IMR-90 (cell line): Measurements from ENCODE around the gene NDOR1. TPM values are rescaled to one million over a fixed set of nuclear protein-coding genes. Genes with fewer than 3 reads are reported as not detected.

ENCODE experiments used
- ATAC-seq: fragments of 200-7000 bp; cut with Tn5 transposase; 2 replicates; pipeline ENCODE4 v1.9.1; 2020; ENCODE audit warnings: low read depth, mild to moderate bottlenecking, moderate library complexity
- BruUV-seq: library from RNA; stranded (reverse); fragments of 400-500 nt; replicated peaks from 2 replicates; lab custom pipeline; 2021; lab: Mats Ljungman, UMichigan
- CTCF ChIA-PET: fragments of 300-600 bp; formaldehyde crosslinking; extraction: SDS; loops from one replicate; lab custom pipeline; 2021; ENCODE audit warnings: antibody characterized with exemption; lab: Yijun Ruan, JAX
- POLR2A ChIA-PET: fragments of 300-600 bp; sonication (Branson Sonifier 250); formaldehyde crosslinking; loops from one replicate; lab custom pipeline; 2022; ENCODE audit warnings: antibody characterized with exemption; ENCODE audit not compliant: unreplicated experiment; lab: Charles Lee
- DNase-seq: peaks from one replicate; pipeline ENCODE4 v3.0.0; 2013
- H2AFZ ChIP-seq: replicated peaks from 2 replicates; pipeline ENCODE3; 2013; ENCODE audit warnings: low read length, mild to moderate bottlenecking; ENCODE audit not compliant: poor library complexity
- H2AK5ac ChIP-seq: 2 replicates; pipeline ENCODE4 v1.6.1; 2013; ENCODE audit warnings: low read depth, low read length, inconsistent platforms
- H2AK9ac ChIP-seq: replicated peaks from 2 replicates; pipeline ENCODE3; 2013; ENCODE audit warnings: mild to moderate bottlenecking, low read depth, low read length, moderate library complexity; ENCODE audit not compliant: poor library complexity
- H2BK120ac ChIP-seq: 2 replicates; pipeline ENCODE4 v1.6.1; 2013; ENCODE audit warnings: low read depth, low read length, inconsistent platforms
- H2BK15ac ChIP-seq: 3 replicates; pipeline ENCODE4 v1.6.1; 2013; ENCODE audit warnings: low read depth, low read length, inconsistent platforms
- H2BK20ac ChIP-seq: 2 replicates; pipeline ENCODE4 v1.6.1; 2013; ENCODE audit warnings: low read depth, mild to moderate bottlenecking, inconsistent platforms, low read length, moderate library complexity
- H2BK5ac ChIP-seq: 2 replicates; pipeline ENCODE4 v1.6.1; 2013; ENCODE audit warnings: mild to moderate bottlenecking, low read depth, low read length, inconsistent platforms; ENCODE audit not compliant: poor library complexity, severe bottlenecking
- H3K14ac ChIP-seq: replicated peaks from 2 replicates; pipeline ENCODE4 v1.6.1; 2013; ENCODE audit warnings: low read depth, low read length, inconsistent platforms
- H3K18ac ChIP-seq: 2 replicates; pipeline ENCODE4 v1.6.1; 2013; ENCODE audit warnings: low read depth, low read length, control low read depth
- H3K23ac ChIP-seq: 2 replicates; pipeline ENCODE4 v1.6.1; 2013; ENCODE audit warnings: low read depth, low read length, inconsistent platforms
- H3K27ac ChIP-seq: 2 replicates; pipeline ENCODE4 v1.5.1; 2013; ENCODE audit warnings: mild to moderate bottlenecking, control low read depth, low read length; ENCODE audit not compliant: insufficient read depth
- H3K27me3 ChIP-seq: 2 replicates; pipeline ENCODE4 v1.6.1; 2013; ENCODE audit warnings: low read length; ENCODE audit not compliant: control insufficient read depth, insufficient read depth
- H3K36me3 ChIP-seq: 2 replicates; pipeline ENCODE4 v1.6.1; 2013; ENCODE audit warnings: low read length, mixed read lengths; ENCODE audit not compliant: control insufficient read depth, insufficient read depth
- H3K4ac ChIP-seq: 2 replicates; pipeline ENCODE4 v1.6.1; 2013; ENCODE audit warnings: low read depth, low read length, inconsistent platforms
- H3K4me1 ChIP-seq: 2 replicates; pipeline ENCODE4 v1.6.1; 2013; ENCODE audit warnings: low read length, mixed read lengths; ENCODE audit not compliant: control insufficient read depth, insufficient read depth
- H3K4me2 ChIP-seq: 2 replicates; pipeline ENCODE4 v1.6.1; 2013; ENCODE audit warnings: low read depth, mild to moderate bottlenecking, control low read depth, low read length, moderate library complexity
- H3K4me3 ChIP-seq: 2 replicates; pipeline ENCODE4 v1.5.1; 2013; ENCODE audit warnings: low read depth, mild to moderate bottlenecking, control low read depth, low read length, moderate library complexity; ENCODE audit not compliant: insufficient read depth
- H3K56ac ChIP-seq: 2 replicates; pipeline ENCODE4 v1.6.1; 2013; ENCODE audit warnings: low read length, inconsistent platforms; ENCODE audit not compliant: insufficient read depth; ENCODE audit errors: extremely low read depth
- H3K79me1 ChIP-seq, 2 experiments: 2 replicates each; pipeline ENCODE4 v1.6.1; 2013; ENCODE audit warnings: low read length in 2 of 2, inconsistent platforms in 1 of 2, low read depth in 1 of 2
- H3K9ac ChIP-seq: 2 replicates; pipeline ENCODE4 v1.6.1; 2013; ENCODE audit warnings: low read depth, low read length, control low read depth
- H3K9me1 ChIP-seq: 2 replicates; pipeline ENCODE4 v1.6.1; 2013; ENCODE audit warnings: low read length, inconsistent platforms; ENCODE audit not compliant: insufficient read depth
- H3K9me3 ChIP-seq: 2 replicates; pipeline ENCODE4 v1.6.1; 2013; ENCODE audit warnings: low read length; ENCODE audit not compliant: control insufficient read depth, insufficient read depth
- H4K20me1 ChIP-seq: 2 replicates; pipeline ENCODE4 v1.6.1; 2013; ENCODE audit warnings: low read length, inconsistent platforms; ENCODE audit not compliant: insufficient read depth
- H4K5ac ChIP-seq: 2 replicates; pipeline ENCODE4 v1.6.1; 2013; ENCODE audit warnings: mild to moderate bottlenecking, low read depth, low read length, control low read depth
- H4K8ac ChIP-seq, 2 experiments: 2 replicates each; pipeline ENCODE4 v1.6.1; 2013; ENCODE audit warnings: low read depth in 2 of 2, low read length in 2 of 2, control low read depth in 1 of 2, inconsistent platforms in 1 of 2
- H4K91ac ChIP-seq: 2 replicates; pipeline ENCODE4 v1.6.1; 2013; ENCODE audit warnings: low read depth, low read length, inconsistent platforms; ENCODE audit not compliant: insufficient read depth
- BHLHE40 ChIP-seq: fragments of 150-350 bp; IDR thresholded peaks from 2 replicates; pipeline ENCODE4 v1.6.1; 2016; ENCODE audit warnings: mild to moderate bottlenecking, low read depth, low read length
- CEBPB ChIP-seq: IDR thresholded peaks from 2 replicates; pipeline ENCODE4 v1.6.1; 2012; ENCODE audit warnings: low read depth, low read length, improper control_type of control experiment
- CHD1 ChIP-seq: IDR thresholded peaks from 2 replicates; pipeline ENCODE4 v1.6.1; 2012; ENCODE audit warnings: low read depth, low read length, improper control_type of control experiment
- FOS ChIP-seq: fragments of 150-350 bp; IDR thresholded peaks from 2 replicates; pipeline ENCODE4 v1.6.1; 2016; ENCODE audit warnings: low read depth, low read length
- MAFK ChIP-seq: IDR thresholded peaks from 2 replicates; pipeline ENCODE4 v1.6.1; 2012; ENCODE audit warnings: low read depth, low read length, improper control_type of control experiment
- MAZ ChIP-seq: IDR thresholded peaks from 2 replicates; pipeline ENCODE4 v1.6.1; 2012; ENCODE audit warnings: low read depth, mild to moderate bottlenecking, low read length, improper control_type of control experiment, moderate library complexity, borderline replicate concordance
- MXI1 ChIP-seq: IDR thresholded peaks from 2 replicates; pipeline ENCODE4 v1.6.1; 2012; ENCODE audit warnings: low read depth, mild to moderate bottlenecking, low read length, moderate library complexity, borderline replicate concordance
- NFE2L2 ChIP-seq: fragments of 150-350 bp; IDR thresholded peaks from 2 replicates; pipeline ENCODE4 v1.6.1; 2016; ENCODE audit warnings: low read depth, mild to moderate bottlenecking, low read length
- RAD21 ChIP-seq: IDR thresholded peaks from 2 replicates; pipeline ENCODE4 v1.6.1; 2012; ENCODE audit warnings: low read length, improper control_type of control experiment
- RFX5 ChIP-seq: IDR thresholded peaks from 2 replicates; pipeline ENCODE4 v1.8.0; 2012; ENCODE audit warnings: low read depth, mild to moderate bottlenecking, low read length, moderate library complexity
- SMC3 ChIP-seq: fragments of 150-350 bp; IDR thresholded peaks from 2 replicates; pipeline ENCODE4 v1.6.1; 2016; ENCODE audit warnings: low read depth, mild to moderate bottlenecking, antibody characterized with exemption, low read length, moderate library complexity
- WGBS, 2 experiments: methylation state at CpG; one replicate each; pipeline versions ENCODE4 v1.1.5 to v1.1.7; 2013; ENCODE audit warnings: missing lambda C conversion rate in 2 of 2; ENCODE audit not compliant: insufficient read length in 1 of 2; ENCODE audit errors: extremely low coverage in 2 of 2; 5-methylcytosine and 5-hydroxymethylcytosine counted together
- dilution Hi-C: fragments of 300-500 bp; cut with HindIII; formaldehyde crosslinking; loops from one replicate; pipeline ENCODE4 v1.14.3; 2018; ENCODE audit warnings: low sequenced_read_pairs; ENCODE audit not compliant: unreplicated experiment
- in situ Hi-C: fragments of 300-500 bp; cut with MboI; formaldehyde crosslinking; loops from 3 replicates; pipeline ENCODE4 v1.14.3; 2019; ENCODE audit warnings: low sequenced_read_pairs, inconsistent platforms, mixed read lengths
- intact Hi-C: fragments of 100-400 bp; cut with micrococcal nuclease; formaldehyde crosslinking; loops from 2 replicates; pipeline ENCODE4 v1.10.0; 2022
- polyA plus RNA-seq, 3 experiments: library from polyadenylated mRNA; depleted of rRNA; stranded (reverse); fragments of >200 nt; gene quantifications; 2 replicates each; pipeline ENCODE4 v1.2.3, GENCODE V29; 2012; ENCODE audit warnings: low replicate concordance in 1 of 3
- total RNA-seq: library from RNA; depleted of rRNA; stranded (reverse); fragments of >200 nt; gene quantifications from 2 replicates; pipeline ENCODE4 v1.2.3, GENCODE V29; 2012
- TF ChIP-seq, protein P1 (sequence below): conservative IDR thresholded peaks from 2 replicates; pipeline ENCODE4 v1.5.1; 2012; ENCODE audit warnings: mild to moderate bottlenecking, low read depth, low read length, improper control_type of control experiment
- TF ChIP-seq, protein P2 (sequence below): fragments of 150-350 bp; IDR thresholded peaks from 2 replicates; pipeline ENCODE4 v1.6.1; 2016; ENCODE audit warnings: low read depth, mild to moderate bottlenecking, low read length, moderate library complexity, borderline replicate concordance

The NDOR1 gene
- total and polyA plus RNA-seq, 2 of the 4 experiments (the other 2 are of a cell fraction) = 0.90 to 10.6 TPM

DNA sequence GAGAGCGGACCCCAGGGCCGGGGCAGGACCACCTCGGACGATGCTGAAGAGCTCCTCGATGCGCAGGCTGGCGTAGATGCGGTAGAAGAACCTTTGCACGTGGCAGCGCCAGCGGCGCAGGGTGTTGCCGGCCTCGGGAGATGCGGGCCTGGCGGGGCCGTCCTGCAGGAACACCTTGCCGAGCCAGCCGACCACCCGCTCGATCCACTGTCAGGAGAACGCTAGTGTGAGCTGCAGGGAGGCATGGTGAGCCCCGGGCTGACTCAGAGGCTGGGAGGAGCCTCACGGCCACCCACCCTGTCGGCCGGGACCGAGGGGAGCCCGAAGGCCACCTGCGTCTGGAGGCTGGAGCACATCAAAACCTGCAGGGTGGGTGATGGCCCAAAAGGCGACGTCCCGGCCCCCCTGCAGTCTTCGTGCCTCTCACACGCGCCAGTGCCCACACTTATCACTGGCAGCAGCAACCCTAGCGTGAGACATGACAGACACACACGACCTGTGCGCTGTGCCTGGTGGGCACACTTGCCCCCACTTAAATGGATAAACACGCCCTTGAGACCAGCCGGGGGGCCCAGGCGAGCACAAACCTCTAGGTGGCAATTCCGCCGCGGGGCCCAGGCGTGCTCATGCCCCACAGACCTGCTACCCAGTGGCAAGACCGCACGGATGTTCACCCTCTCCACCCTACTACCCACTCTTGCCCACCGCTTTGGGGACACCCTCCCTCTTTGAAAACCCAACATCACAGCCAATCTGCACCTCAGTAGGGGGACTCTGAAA, 20.4 kb upstream of the NDOR1 start:
- no peak overlapping the region for H3K23ac ChIP-seq
- POLR2A ChIA-PET = no interaction called here
- H2AFZ ChIP-seq = no peak overlapping the region
- WGBS, 2 experiments = 95% methylated on average over 29 of the region's 48 CpGs; no CpG with 5 or more reads in 1 of the 2 experiments
- no peaks in the 10 kb centered on the region for H3K27me3 ChIP-seq
- H4K5ac ChIP-seq = no peak overlapping the region
- peaks cover 15% of the 10 kb centered on the region for H3K4me1 ChIP-seq
- no TSS peak for BruUV-seq
- no peaks in the 10 kb centered on the region for H3K9me1 ChIP-seq
- CTCF ChIA-PET = no interaction called here
- H2AK9ac ChIP-seq = no peak overlapping the region
- H3K4me3 ChIP-seq = no peak overlapping the region
- H2AK5ac ChIP-seq = no peak overlapping the region
- H3K9ac ChIP-seq = no peak overlapping the region
- H3K4ac ChIP-seq = no peak overlapping the region
- no peak overlapping the region for H4K8ac ChIP-seq
- no peak overlapping the region for H2BK5ac ChIP-seq
- in situ Hi-C loops = no loop called here
- H3K14ac ChIP-seq = no peak overlapping the region
- peaks cover 59% of the 10 kb centered on the region for H3K36me3 ChIP-seq
- no peak overlapping the region for H3K27ac ChIP-seq
- H3K4me2 ChIP-seq = no peak overlapping the region
- ATAC-seq (no peak), DNase-seq (no peak)
- dilution Hi-C loops = no loop called here
- H3K79me1 ChIP-seq = peaks cover 0 to 39% of the 10 kb centered on the region in 2 experiments
- intact Hi-C loops = no loop called here
- H2BK120ac ChIP-seq = no peak overlapping the region
- no peak overlapping the region for H2BK15ac ChIP-seq
- no peak overlapping the region for H3K56ac ChIP-seq
- H4K20me1 ChIP-seq = peaks cover 16% of the 10 kb centered on the region; the same call in 1 of the 2 replicates
- no peaks in the 10 kb centered on the region for H3K9me3 ChIP-seq
- TF ChIP-seq RAD21 (no peak), CHD1 (no peak), MXI1 (no peak), MAFK (no peak), CEBPB (no peak), BHLHE40 (no peak), RFX5 (no peak), MAZ (no peak), FOS (no peak), SMC3 (no peak), NFE2L2 (no peak)
- TF ChIP-seq, protein P1, sequence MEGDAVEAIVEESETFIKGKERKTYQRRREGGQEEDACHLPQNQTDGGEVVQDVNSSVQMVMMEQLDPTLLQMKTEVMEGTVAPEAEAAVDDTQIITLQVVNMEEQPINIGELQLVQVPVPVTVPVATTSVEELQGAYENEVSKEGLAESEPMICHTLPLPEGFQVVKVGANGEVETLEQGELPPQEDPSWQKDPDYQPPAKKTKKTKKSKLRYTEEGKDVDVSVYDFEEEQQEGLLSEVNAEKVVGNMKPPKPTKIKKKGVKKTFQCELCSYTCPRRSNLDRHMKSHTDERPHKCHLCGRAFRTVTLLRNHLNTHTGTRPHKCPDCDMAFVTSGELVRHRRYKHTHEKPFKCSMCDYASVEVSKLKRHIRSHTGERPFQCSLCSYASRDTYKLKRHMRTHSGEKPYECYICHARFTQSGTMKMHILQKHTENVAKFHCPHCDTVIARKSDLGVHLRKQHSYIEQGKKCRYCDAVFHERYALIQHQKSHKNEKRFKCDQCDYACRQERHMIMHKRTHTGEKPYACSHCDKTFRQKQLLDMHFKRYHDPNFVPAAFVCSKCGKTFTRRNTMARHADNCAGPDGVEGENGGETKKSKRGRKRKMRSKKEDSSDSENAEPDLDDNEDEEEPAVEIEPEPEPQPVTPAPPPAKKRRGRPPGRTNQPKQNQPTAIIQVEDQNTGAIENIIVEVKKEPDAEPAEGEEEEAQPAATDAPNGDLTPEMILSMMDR = no peak
- TF ChIP-seq, protein P2, sequence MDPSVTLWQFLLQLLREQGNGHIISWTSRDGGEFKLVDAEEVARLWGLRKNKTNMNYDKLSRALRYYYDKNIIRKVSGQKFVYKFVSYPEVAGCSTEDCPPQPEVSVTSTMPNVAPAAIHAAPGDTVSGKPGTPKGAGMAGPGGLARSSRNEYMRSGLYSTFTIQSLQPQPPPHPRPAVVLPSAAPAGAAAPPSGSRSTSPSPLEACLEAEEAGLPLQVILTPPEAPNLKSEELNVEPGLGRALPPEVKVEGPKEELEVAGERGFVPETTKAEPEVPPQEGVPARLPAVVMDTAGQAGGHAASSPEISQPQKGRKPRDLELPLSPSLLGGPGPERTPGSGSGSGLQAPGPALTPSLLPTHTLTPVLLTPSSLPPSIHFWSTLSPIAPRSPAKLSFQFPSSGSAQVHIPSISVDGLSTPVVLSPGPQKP = no peak
- no peak overlapping the region for H4K91ac ChIP-seq
- no peak overlapping the region for H3K18ac ChIP-seq
- H2BK20ac ChIP-seq = no peak overlapping the region
